ENCODE data around the gene STK4.

DNA sequence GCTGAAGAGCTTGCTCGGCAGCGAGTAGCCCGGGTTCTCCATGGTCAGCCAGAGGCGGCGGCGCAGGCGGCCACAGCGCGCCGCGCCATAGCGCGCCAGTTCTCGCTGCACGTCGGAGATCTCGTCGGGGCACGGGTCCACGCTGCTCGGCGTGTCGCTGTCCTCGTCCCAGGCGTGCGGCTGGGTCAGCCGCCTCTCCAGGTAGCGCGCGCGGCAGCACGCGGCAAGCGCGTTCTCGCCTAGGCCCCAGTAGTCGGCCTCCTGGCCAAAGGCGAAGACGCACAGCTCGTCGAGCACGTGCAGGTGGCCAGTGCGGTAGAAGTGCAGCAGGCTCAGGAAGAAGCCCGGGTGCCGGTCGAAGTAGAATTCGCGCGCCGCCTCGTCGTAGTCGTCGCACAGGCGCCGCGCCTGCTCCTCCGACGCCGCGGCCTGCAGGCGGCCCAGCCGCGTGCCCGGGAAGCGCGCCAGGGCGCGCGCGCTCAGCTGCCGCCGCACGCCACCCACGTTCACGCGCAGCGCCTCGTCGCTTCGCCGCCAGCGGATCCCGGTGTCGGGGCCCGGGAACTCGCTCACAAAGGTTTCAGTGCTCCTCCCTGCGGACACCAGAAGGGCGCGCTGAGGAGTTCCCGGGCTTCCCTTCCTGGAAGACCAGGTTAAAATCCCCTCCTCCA is 131.9 kb downstream of the STK4 start:
- TF ChIP-seq, protein P1, sequence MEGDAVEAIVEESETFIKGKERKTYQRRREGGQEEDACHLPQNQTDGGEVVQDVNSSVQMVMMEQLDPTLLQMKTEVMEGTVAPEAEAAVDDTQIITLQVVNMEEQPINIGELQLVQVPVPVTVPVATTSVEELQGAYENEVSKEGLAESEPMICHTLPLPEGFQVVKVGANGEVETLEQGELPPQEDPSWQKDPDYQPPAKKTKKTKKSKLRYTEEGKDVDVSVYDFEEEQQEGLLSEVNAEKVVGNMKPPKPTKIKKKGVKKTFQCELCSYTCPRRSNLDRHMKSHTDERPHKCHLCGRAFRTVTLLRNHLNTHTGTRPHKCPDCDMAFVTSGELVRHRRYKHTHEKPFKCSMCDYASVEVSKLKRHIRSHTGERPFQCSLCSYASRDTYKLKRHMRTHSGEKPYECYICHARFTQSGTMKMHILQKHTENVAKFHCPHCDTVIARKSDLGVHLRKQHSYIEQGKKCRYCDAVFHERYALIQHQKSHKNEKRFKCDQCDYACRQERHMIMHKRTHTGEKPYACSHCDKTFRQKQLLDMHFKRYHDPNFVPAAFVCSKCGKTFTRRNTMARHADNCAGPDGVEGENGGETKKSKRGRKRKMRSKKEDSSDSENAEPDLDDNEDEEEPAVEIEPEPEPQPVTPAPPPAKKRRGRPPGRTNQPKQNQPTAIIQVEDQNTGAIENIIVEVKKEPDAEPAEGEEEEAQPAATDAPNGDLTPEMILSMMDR (IDR thresholded peaks at IDR 0.05; ENCODE audit: low read depth, low read length): peak; percentile 6
- TF ChIP-seq POLR2A (IDR thresholded peaks at IDR 0.05; ENCODE audit: extremely low read depth, insufficient read length): no peak
- TF ChIP-seq MAX (IDR thresholded peaks at IDR 0.05; ENCODE audit: low read depth, low read length): no peak
- TF ChIP-seq MYC (IDR thresholded peaks at IDR 0.05; ENCODE audit: low read depth, low read length): no peak

Measured in NB4 (cell line).